Small intestine (tissue), 7 donors: Measurements from ENCODE around the gene NELFE. TPM values are rescaled to one million over a fixed set of nuclear protein-coding genes. Genes with fewer than 3 reads are reported as not detected.
A peak's percentile ranks its signal among the peaks of the same experiment; 100 is the strongest.
"Not testable (repeated sequence)": the region's sequence is repeated elsewhere in the genome, so short reads cannot be mapped to it uniquely, and the experiment has no call there.

ENCODE experiments used
- DNase-seq, 2 donors: peaks; one replicate each; pipeline versions ENCODE4 v3.0.0 to v3.0.0-alpha.2; 2013
- FAIRE-seq: peaks from 2 replicates; lab custom pipeline; 2012; peaks lifted over from hg19 to GRCh38; lab: Jason Lieb, UNC
- H3K27ac ChIP-seq, 3 donors: one replicate each; pipeline ENCODE4 v1.5.1; 2013; ENCODE audit warnings: low read length in 2 of 3, mild to moderate bottlenecking in 2 of 3, control low read depth in 1 of 3, inconsistent platforms in 1 of 3, low read depth in 1 of 3, moderate library complexity in 1 of 3
- H3K27me3 ChIP-seq, 3 donors: one replicate each; pipeline ENCODE4 v1.6.1; 2013; ENCODE audit warnings: low read length in 3 of 3, inconsistent platforms in 1 of 3; ENCODE audit not compliant: control insufficient read depth in 3 of 3, insufficient read depth in 3 of 3
- H3K36me3 ChIP-seq, 3 donors: one replicate each; pipeline ENCODE4 v1.6.1; 2013; ENCODE audit warnings: low read length in 3 of 3, inconsistent platforms in 1 of 3, low read depth in 1 of 3, mild to moderate bottlenecking in 1 of 3, moderate library complexity in 1 of 3; ENCODE audit not compliant: control insufficient read depth in 3 of 3, insufficient read depth in 2 of 3
- H3K4me1 ChIP-seq, 3 donors: one replicate each; pipeline ENCODE4 v1.6.1; 2013; ENCODE audit warnings: low read length in 2 of 3, inconsistent platforms in 1 of 3, low read depth in 1 of 3, mild to moderate bottlenecking in 1 of 3, moderate library complexity in 1 of 3; ENCODE audit not compliant: control insufficient read depth in 3 of 3, insufficient read depth in 2 of 3
- H3K4me3 ChIP-seq, 3 donors: one replicate each; pipeline ENCODE4 v1.5.1; 2013; ENCODE audit warnings: low read length in 3 of 3, control low read depth in 1 of 3, inconsistent platforms in 1 of 3, low read depth in 1 of 3, mild to moderate bottlenecking in 1 of 3, moderate library complexity in 1 of 3
- H3K9me3 ChIP-seq, 2 donors: one replicate each; pipeline ENCODE4 v1.6.1; 2013; ENCODE audit warnings: low read depth in 1 of 2, low read length in 1 of 2; ENCODE audit not compliant: control insufficient read depth in 2 of 2, insufficient read depth in 1 of 2
- WGBS, 3 donors: extraction: QIAGEN DNeasy Blood & Tissue Kit; methylation state at CpG; one replicate each; pipeline ENCODE4 v1.1.7; 2013; 5-methylcytosine and 5-hydroxymethylcytosine counted together
- polyA plus RNA-seq, 4 donors: library from polyadenylated mRNA; stranded (reverse) in 3 of 4; unstranded in 1 of 4; fragments of 200-250 nt in 3 of 4; fragments of 120-200 nt in 1 of 4; gene quantifications; one replicate each; pipeline versions ENCODE4 v1.2.1 to v1.2.3, GENCODE V29; 2013
- donor health status: healthy with polysubstance abuse.
- donor health status: control.
- donor health status: control.
- donor health status: Bipolar disorder and iron deficiency.
- donor health status: healthy.

Gene NELFE
- polyA plus RNA-seq, 4 donors = 55.6 to 77.1 (median 59.1) TPM

DNA sequence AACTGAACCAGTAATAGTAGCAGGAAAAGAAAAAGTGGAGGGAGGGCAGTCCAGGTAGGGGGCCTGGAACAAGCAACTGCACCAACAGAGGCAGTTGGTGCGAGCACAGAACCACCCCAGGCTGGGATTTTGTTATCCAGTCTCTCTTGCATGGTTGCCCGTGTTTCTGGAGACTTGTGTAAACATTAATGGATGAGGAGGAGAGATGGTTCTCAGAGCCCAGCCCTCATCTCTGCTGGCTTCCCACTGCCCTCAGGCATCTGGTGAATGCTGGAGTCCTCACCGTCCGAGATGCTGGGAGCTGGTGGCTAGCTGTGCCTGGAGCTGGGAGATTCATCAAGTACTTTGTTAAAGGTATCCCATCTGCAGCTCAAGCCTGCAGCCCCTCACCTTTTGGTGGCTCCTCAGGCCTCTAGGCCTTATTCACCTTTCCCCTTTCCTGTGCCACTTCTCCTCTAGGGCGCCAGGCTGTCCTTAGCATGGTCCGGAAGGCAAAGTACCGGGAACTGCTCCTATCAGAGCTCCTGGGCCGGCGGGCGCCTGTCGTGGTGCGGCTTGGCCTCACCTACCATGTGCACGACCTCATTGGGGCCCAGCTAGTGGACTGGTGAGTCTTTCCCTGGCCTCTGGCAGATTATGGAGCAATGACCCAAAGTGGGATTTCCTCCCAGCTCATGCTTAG, 21.6 kb upstream of the NELFE start:
- not testable (repeated sequence) for H3K27ac ChIP-seq, H3K4me3 ChIP-seq, FAIRE-seq, H3K9me3 ChIP-seq, H3K4me1 ChIP-seq, H3K27me3 ChIP-seq, DNase-seq
- peaks cover 0 to 19% (median 0%) of the 10 kb centered on the region in 3 donors for H3K36me3 ChIP-seq
- WGBS, 3 donors = 90 to 92% (median 91%) methylated on average over 11 to 13 of the region's 13 CpGs

GRCh38 chr6:31979238-31979898, 20.6 kb upstream of the NELFE start:
- Histone ChIP-seq H3K36me3 (peaks cover 0 to 25% (median 0%) of the 10 kb centered on the region in 3 donors), H3K9me3 (peaks cover 0 to 3% of the 10 kb centered on the region in 2 donors), H3K4me3 (no peak overlapping the region), H3K4me1 (no peaks in the 10 kb centered on the region), H3K27ac (no peak overlapping the region), H3K27me3 (no peaks in the 10 kb centered on the region)
- 87 to 94% (median 94%) methylated on average over 3 of the region's 3 CpGs for WGBS, 3 donors
- FAIRE-seq = no peak
- DNase-seq = no peak

GRCh38 chr6:31978831-31979230, 20.1 kb upstream of the NELFE start:
- Histone ChIP-seq H3K27me3 (no peaks in the 10 kb centered on the region), H3K4me1 (peaks cover 0 to 2% (median 0%) of the 10 kb centered on the region in 3 donors), H3K36me3 (peaks cover 0 to 27% (median 0%) of the 10 kb centered on the region in 3 donors), H3K27ac (no peak overlapping the region), H3K9me3 (peaks cover 0 to 3% of the 10 kb centered on the region in 2 donors), H3K4me3 (no peak overlapping the region)
- no peak for FAIRE-seq
- WGBS, 3 donors = 88 to 98% (median 89%) methylated on average over 5 of the region's 5 CpGs
- DNase-seq = no peak

DNA sequence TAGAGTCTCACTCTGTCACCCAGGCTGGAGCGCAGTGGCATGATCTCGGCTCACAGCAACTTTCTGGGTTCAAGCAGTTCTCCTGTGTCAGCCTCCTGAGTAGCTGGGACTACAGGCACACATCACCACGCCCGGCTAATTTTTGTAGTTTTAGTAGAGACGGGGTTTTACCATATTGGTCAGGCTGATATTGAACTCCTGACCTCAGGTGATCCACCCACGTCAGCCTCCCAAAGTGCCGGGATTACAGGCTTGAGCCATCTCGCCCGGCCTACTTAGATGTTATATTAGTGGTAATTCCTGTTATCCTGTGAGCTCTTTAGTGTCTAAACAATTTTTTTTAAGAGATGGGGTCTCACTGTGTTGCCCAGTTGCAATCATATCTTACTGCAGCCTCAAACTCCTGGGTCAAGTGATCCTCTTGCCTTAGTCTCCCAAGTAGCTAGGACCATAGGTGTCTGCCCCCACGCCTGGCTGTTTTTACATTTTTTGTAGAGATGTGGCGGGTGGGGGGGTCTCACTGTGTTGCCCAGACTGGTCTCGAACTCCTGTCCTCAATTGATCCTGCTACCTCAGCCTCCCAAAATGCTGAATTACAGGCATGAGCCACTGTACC, 19.2 kb upstream of the NELFE start:
- H3K9me3 ChIP-seq = peaks cover 0 to 3% of the 10 kb centered on the region in 2 donors
- no peak for FAIRE-seq
- DNase-seq = no peak
- H3K4me3 ChIP-seq = no peak overlapping the region
- WGBS, 3 donors = 93 to 96% (median 96%) methylated on average over 12 of the region's 12 CpGs
- H3K27ac ChIP-seq = no peak overlapping the region
- H3K36me3 ChIP-seq = peaks cover 0 to 28% (median 0%) of the 10 kb centered on the region in 3 donors
- peaks cover 0 to 11% (median 3%) of the 10 kb centered on the region in 3 donors for H3K4me1 ChIP-seq
- H3K27me3 ChIP-seq = no peaks in the 10 kb centered on the region

DNA sequence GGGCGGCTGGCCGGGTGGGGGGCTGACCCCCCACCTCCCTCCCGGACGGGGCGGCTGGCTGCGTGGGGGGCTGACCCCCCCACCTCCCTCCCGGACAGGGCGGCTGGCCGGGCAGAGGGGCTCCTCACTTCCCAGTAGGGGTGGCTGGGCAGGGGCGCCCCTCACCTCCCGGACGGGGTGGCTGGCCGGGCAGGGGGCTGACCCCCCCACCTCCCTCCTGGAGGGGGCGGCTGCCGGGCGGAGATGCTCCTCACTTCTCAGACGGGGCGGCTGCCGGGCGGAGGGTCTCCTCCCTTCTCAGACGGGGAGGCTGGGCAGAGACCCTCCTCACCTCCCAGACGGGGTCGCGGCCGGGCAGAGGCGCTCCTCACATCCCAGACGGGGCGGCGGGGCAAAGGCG, 17.3 kb upstream of the NELFE start:
- not testable (repeated sequence) for H3K4me3 ChIP-seq, H3K27me3 ChIP-seq, H3K27ac ChIP-seq, H3K9me3 ChIP-seq, DNase-seq, FAIRE-seq
- Histone ChIP-seq H3K36me3 (peaks cover 0 to 31% (median 0%) of the 10 kb centered on the region in 3 donors), H3K4me1 (peaks cover 0 to 17% (median 4%) of the 10 kb centered on the region in 3 donors)
- 93 to 97% (median 97%) methylated on average over 7 to 30 of the region's 30 CpGs for WGBS, 3 donors

- Histone ChIP-seq H3K36me3 (peaks cover 1 to 48% (median 16%) of the 10 kb centered on the region in 3 donors), H3K4me3 (peak overlapping the region; percentile 64 to 77 (median 66)), H3K27ac (peak overlapping the region; percentile 69 to 99 (median 94)), H3K4me1 (peaks cover 2 to 19% (median 7%) of the 10 kb centered on the region in 3 donors), H3K9me3 (peaks cover 0 to 3% of the 10 kb centered on the region in 2 donors), H3K27me3 (no peaks in the 10 kb centered on the region)
- DNase-seq = no peak
- 5 to 7% (median 5%) methylated on average over 19 of the region's 19 CpGs for WGBS, 3 donors
- FAIRE-seq = no peak
Measured at GRCh38 chr6:31972709-31973350, 14.1 kb upstream of the NELFE start.

DNA sequence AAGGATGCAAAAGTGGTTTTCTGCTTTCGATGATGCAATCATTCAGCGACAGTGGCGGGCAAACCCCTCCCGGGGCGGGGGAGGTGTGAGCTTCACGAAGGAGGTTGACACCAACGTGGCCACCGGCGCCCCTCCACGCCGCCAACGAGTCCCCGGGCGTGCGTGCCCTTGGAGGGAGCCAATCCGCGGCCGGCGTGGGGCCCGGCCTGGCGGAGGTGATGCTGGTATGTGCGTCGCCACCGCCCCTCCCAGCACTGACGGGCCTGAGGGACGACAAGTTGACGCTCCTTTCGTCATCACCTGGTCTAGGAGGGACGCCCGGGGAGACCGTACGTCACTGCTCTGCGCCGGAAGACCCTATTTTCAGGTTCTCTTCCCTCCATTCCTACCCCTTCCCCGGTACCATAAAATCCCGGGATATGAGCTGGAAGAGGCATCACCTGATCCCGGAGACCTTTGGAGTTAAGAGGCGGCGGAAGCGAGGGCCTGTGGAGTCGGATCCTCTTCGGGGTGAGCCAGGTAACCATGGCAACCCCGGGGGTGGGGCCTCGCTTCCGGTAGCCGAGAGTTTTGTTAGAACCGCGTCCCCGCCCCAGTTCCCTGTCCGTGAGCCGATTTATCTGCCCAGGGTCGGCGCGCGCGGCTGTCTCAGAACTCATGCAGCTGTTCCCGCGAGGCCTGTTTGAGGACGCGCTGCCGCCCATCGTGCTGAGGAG, 13.4 kb upstream of the NELFE start, which contains the start of gene DXO:
TSS of gene DXO (minus strand) at position 146 of the 716 bp plus-strand sequence. CDS start 463 bp downstream, outside the sequence.
- FAIRE-seq = no peak
- H3K36me3 ChIP-seq = peaks cover 1 to 55% (median 19%) of the 10 kb centered on the region in 3 donors
- peaks cover 0 to 3% of the 10 kb centered on the region in 2 donors for H3K9me3 ChIP-seq
- peak within 1 kb of the TSS; percentile 69 to 99 (median 94) for H3K27ac ChIP-seq
- DNase-seq = peak; percentile 98 to 100
- peak within 1 kb of the TSS; percentile 64 to 77 (median 66) for H3K4me3 ChIP-seq
- no peaks in the 10 kb centered on the region for H3K27me3 ChIP-seq
- 0 to 1% (median 0%) methylated on average over 58 to 62 of the region's 62 CpGs for WGBS, 3 donors
- H3K4me1 ChIP-seq = peaks cover 2 to 19% (median 7%) of the 10 kb centered on the region in 3 donors
